Stimulated activated effector memory CD8-positive, alpha-beta T cell treated with anti-CD3 and anti-CD28 coated beads, Interleukin-12 subunit alpha, Interleukin-12 subunit beta, amount 100 ng/mL, for 72 hours (primary cell): ENCODE results near the gene KLHL24.
"Not testable (repeated sequence)": the region's sequence is repeated elsewhere in the genome, so short reads cannot be mapped to it uniquely, and the experiment has no call there.

Experiments
- ATAC-seq: fragments of 150-1000 bp; cut with Tn5 transposase; 2 replicates; pipeline ENCODE4 v1.10.0; 2021
- DNase-seq, 2 donors: peaks; one replicate each; pipeline ENCODE4 v3.0.0; 2021 to 2022; ENCODE audit warnings: low spot score in 2 of 2
- H3K27ac Mint-ChIP-seq: one replicate; pipeline ENCODE4 v1.8.0; 2022; ENCODE audit warnings: mild to moderate bottlenecking, mixed read lengths
- H3K36me3 Mint-ChIP-seq: one replicate; pipeline ENCODE4 v1.8.0; 2022; ENCODE audit warnings: mild to moderate bottlenecking, mixed read lengths
- H3K4me1 Mint-ChIP-seq: one replicate; pipeline ENCODE4 v1.8.0; 2022; ENCODE audit warnings: mixed read lengths
- H3K4me3 Mint-ChIP-seq: one replicate; pipeline ENCODE4 v1.8.0; 2022; ENCODE audit warnings: mild to moderate bottlenecking, mixed read lengths
- H3K9me3 Mint-ChIP-seq: one replicate; pipeline ENCODE4 v1.8.0; 2022; ENCODE audit warnings: mixed read lengths

Gene KLHL24

GRCh38 chr3:183699238-183699947 is 64.0 kb downstream of the KLHL24 start:
- DNase-seq (no peak), ATAC-seq (no peak)
- Mint-ChIP-seq H3K27ac (peak overlapping the region; percentile 82), H3K4me3 (peak overlapping the region; percentile 80), H3K36me3 (peaks cover 46% of the 10 kb centered on the region), H3K9me3 (no peaks in the 10 kb centered on the region), H3K4me1 (peaks cover 41% of the 10 kb centered on the region)

GRCh38 chr3:183701744-183702143 is 66.3 kb downstream of the KLHL24 start:
- peaks cover 58% of the 10 kb centered on the region for H3K36me3 Mint-ChIP-seq
- H3K27ac Mint-ChIP-seq: peak overlapping the region; percentile 4
- no peak overlapping the region for H3K4me3 Mint-ChIP-seq
- DNase-seq (no peak), ATAC-seq (no peak)
- peaks cover 54% of the 10 kb centered on the region for H3K4me1 Mint-ChIP-seq
- no peaks in the 10 kb centered on the region for H3K9me3 Mint-ChIP-seq

DNA sequence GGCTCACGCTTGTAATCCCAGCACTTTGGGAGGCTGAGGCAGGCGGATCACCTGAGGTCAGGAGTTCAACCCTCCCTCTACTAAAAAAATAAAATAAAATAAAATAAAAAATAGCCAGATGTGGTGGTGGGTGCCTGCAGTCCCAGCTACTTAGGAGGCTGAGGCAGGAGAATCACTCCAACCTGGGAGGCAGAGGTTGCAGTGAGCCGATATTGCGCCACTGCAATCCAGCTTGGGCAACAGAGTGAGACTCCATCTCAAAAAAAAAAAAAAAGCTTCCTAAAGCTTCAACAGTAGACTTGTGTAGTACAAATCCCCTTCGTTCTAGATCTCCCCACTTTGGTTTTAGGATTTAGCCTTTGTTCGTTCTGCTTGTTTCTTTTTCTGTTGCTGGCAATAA is 68.5 kb downstream of the KLHL24 start:
- ATAC-seq, H3K27ac Mint-ChIP-seq, H3K9me3 Mint-ChIP-seq, H3K4me3 Mint-ChIP-seq: not testable (repeated sequence)
- DNase-seq: peak in 1 of 2 donors; percentile 18
- Mint-ChIP-seq H3K36me3 (peaks cover 50% of the 10 kb centered on the region), H3K4me1 (peaks cover 51% of the 10 kb centered on the region)

DNA sequence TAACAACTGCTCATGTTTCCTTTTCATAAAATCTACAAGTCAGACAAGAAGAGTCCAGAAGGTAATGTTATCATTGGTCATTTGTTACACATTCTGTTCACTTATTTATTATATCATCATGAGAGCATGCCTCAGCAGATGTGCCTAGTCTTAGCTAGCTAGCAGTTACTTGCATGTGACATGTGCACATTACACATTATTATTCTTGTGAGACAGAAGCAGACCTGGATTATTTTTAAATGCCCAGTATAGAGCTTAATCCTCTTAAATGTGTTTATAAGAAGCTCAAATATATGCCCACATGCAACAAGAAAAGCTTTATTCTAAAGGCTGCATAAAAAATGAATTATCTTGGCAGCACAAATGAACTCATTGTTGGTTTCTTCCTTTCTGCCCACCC is 74.8 kb downstream of the KLHL24 start:
- DNase-seq (no peak), ATAC-seq (no peak)
- Mint-ChIP-seq H3K9me3 (no peaks in the 10 kb centered on the region), H3K4me1 (peaks cover 12% of the 10 kb centered on the region), H3K4me3 (no peak overlapping the region), H3K36me3 (peaks cover 54% of the 10 kb centered on the region), H3K27ac (no peak overlapping the region)

- DNase-seq: no peak
- H3K27ac Mint-ChIP-seq: no peak overlapping the region
- H3K4me3 Mint-ChIP-seq: no peak overlapping the region
Measured at GRCh38 chr3:183711516-183711915, 76.1 kb downstream of the KLHL24 start.

GRCh38 chr3:183714622-183715021 is 79.2 kb downstream of the KLHL24 start:
- ATAC-seq: no peak
- H3K36me3 Mint-ChIP-seq: peaks cover 79% of the 10 kb centered on the region
- no peak overlapping the region for H3K27ac Mint-ChIP-seq
- no peaks in the 10 kb centered on the region for H3K9me3 Mint-ChIP-seq
- no peak overlapping the region for H3K4me3 Mint-ChIP-seq
- no peak for DNase-seq
- no peaks in the 10 kb centered on the region for H3K4me1 Mint-ChIP-seq

More at GRCh38 chr3:183711516-183711915, 76.1 kb downstream of the KLHL24 start:
- H3K36me3 Mint-ChIP-seq: peaks cover 57% of the 10 kb centered on the region
- no peaks in the 10 kb centered on the region for H3K4me1 Mint-ChIP-seq
- no peaks in the 10 kb centered on the region for H3K9me3 Mint-ChIP-seq
- ATAC-seq: no peak

GRCh38 chr3:183718012-183718411 is 82.6 kb downstream of the KLHL24 start:
- H3K4me1 Mint-ChIP-seq: no peaks in the 10 kb centered on the region
- DNase-seq (no peak), ATAC-seq (no peak)
- H3K4me3 Mint-ChIP-seq: no peak overlapping the region
- H3K9me3 Mint-ChIP-seq: no peaks in the 10 kb centered on the region
- H3K36me3 Mint-ChIP-seq: peaks cover 95% of the 10 kb centered on the region
- no peak overlapping the region for H3K27ac Mint-ChIP-seq

- H3K9me3 Mint-ChIP-seq: no peaks in the 10 kb centered on the region
- no peak for ATAC-seq
- H3K27ac Mint-ChIP-seq: no peak overlapping the region
- no peaks in the 10 kb centered on the region for H3K4me1 Mint-ChIP-seq
- peaks cover 100% of the 10 kb centered on the region for H3K36me3 Mint-ChIP-seq
- H3K4me3 Mint-ChIP-seq: no peak overlapping the region
- no peak for DNase-seq
Measured at GRCh38 chr3:183725387-183725786, 90.0 kb downstream of the KLHL24 start.

- Mint-ChIP-seq H3K36me3 (peaks cover 100% of the 10 kb centered on the region), H3K27ac (no peak overlapping the region), H3K4me3 (no peak overlapping the region), H3K4me1 (no peaks in the 10 kb centered on the region), H3K9me3 (no peaks in the 10 kb centered on the region)
- ATAC-seq (no peak), DNase-seq (no peak)
Measured at GRCh38 chr3:183728204-183728603, 92.8 kb downstream of the KLHL24 start.

DNA sequence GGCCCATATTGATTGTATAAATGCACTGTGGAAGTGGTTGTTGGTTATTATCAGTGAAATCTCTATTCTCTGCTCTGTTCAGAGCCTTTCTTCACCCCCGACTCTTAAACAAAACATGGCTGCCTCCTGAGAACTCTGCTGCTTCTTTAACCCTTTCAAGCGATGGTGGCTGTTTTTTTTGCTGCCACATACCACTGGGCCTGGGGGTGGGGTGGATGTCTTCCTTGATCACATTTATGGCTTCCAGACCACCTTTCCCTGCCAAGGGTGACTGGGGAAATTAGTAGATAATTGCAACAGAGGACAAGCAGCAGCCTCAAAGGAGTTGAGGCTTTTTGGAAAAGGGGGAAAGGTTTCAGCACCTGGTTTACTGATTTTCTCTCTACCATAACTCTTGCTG is 94.9 kb downstream of the KLHL24 start:
- DNase-seq (no peak), ATAC-seq (no peak)
- Mint-ChIP-seq H3K4me3 (no peak overlapping the region), H3K9me3 (no peaks in the 10 kb centered on the region), H3K4me1 (peaks cover 8% of the 10 kb centered on the region), H3K27ac (no peak overlapping the region), H3K36me3 (peaks cover 100% of the 10 kb centered on the region)

DNA sequence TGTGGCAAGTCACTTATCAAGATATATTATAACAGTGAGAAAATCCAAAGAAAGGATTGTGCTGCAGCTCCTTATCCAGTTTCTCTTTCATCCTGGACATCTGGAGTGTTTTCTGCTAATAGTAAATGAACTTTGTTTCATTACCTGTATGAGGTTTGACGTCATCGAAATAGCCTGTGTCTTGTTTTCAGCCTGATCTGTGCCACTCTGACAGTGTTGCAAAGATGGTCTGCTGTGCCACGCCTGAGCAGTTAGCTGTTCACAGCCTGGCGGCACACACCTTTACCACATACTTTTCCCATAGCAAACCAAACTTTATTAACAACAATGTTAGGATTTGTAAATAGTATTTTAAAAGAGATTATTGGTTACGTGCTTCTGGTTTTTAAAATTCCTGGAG is 96.2 kb downstream of the KLHL24 start:
- ATAC-seq (no peak), DNase-seq (no peak)
- Mint-ChIP-seq H3K36me3 (peaks cover 100% of the 10 kb centered on the region), H3K4me1 (peaks cover 8% of the 10 kb centered on the region), H3K4me3 (no peak overlapping the region), H3K9me3 (no peaks in the 10 kb centered on the region), H3K27ac (no peak overlapping the region)

- DNase-seq (no peak), ATAC-seq (no peak)
- Mint-ChIP-seq H3K36me3 (peaks cover 98% of the 10 kb centered on the region), H3K4me1 (peaks cover 8% of the 10 kb centered on the region), H3K27ac (no peak overlapping the region), H3K9me3 (no peaks in the 10 kb centered on the region), H3K4me3 (no peak overlapping the region)
Measured at GRCh38 chr3:183733553-183733952, 98.1 kb downstream of the KLHL24 start.
